IMR-90 (cell line): ENCODE data around the gene TERF2IP. TPM values are rescaled to one million over a fixed set of nuclear protein-coding genes. Genes with fewer than 3 reads are reported as not detected.

Experiments
- ATAC-seq: fragments of 200-7000 bp; cut with Tn5 transposase; 2 replicates; pipeline ENCODE4 v1.9.1; 2020; ENCODE audit warnings: low read depth, mild to moderate bottlenecking, moderate library complexity
- BruUV-seq: library from RNA; stranded (reverse); fragments of 400-500 nt; replicated peaks from 2 replicates; lab custom pipeline; 2021; lab: Mats Ljungman, UMichigan
- CTCF ChIA-PET: fragments of 300-600 bp; formaldehyde crosslinking; extraction: SDS; loops from one replicate; lab custom pipeline; 2021; ENCODE audit warnings: antibody characterized with exemption; lab: Yijun Ruan, JAX
- POLR2A ChIA-PET: fragments of 300-600 bp; sonication (Branson Sonifier 250); formaldehyde crosslinking; loops from one replicate; lab custom pipeline; 2022; ENCODE audit warnings: antibody characterized with exemption; ENCODE audit not compliant: unreplicated experiment; lab: Charles Lee
- DNase-seq: peaks from one replicate; pipeline ENCODE4 v3.0.0; 2013
- H2AFZ ChIP-seq: replicated peaks from 2 replicates; pipeline ENCODE3; 2013; ENCODE audit warnings: low read length, mild to moderate bottlenecking; ENCODE audit not compliant: poor library complexity
- H2AK5ac ChIP-seq: 2 replicates; pipeline ENCODE4 v1.6.1; 2013; ENCODE audit warnings: low read depth, low read length, inconsistent platforms
- H2AK9ac ChIP-seq: replicated peaks from 2 replicates; pipeline ENCODE3; 2013; ENCODE audit warnings: mild to moderate bottlenecking, low read depth, low read length, moderate library complexity; ENCODE audit not compliant: poor library complexity
- H2BK120ac ChIP-seq: 2 replicates; pipeline ENCODE4 v1.6.1; 2013; ENCODE audit warnings: low read depth, low read length, inconsistent platforms
- H2BK15ac ChIP-seq: 3 replicates; pipeline ENCODE4 v1.6.1; 2013; ENCODE audit warnings: low read depth, low read length, inconsistent platforms
- H2BK20ac ChIP-seq: 2 replicates; pipeline ENCODE4 v1.6.1; 2013; ENCODE audit warnings: low read depth, mild to moderate bottlenecking, inconsistent platforms, low read length, moderate library complexity
- H2BK5ac ChIP-seq: 2 replicates; pipeline ENCODE4 v1.6.1; 2013; ENCODE audit warnings: mild to moderate bottlenecking, low read depth, low read length, inconsistent platforms; ENCODE audit not compliant: poor library complexity, severe bottlenecking
- H3K14ac ChIP-seq: replicated peaks from 2 replicates; pipeline ENCODE4 v1.6.1; 2013; ENCODE audit warnings: low read depth, low read length, inconsistent platforms
- H3K18ac ChIP-seq: 2 replicates; pipeline ENCODE4 v1.6.1; 2013; ENCODE audit warnings: low read depth, low read length, control low read depth
- H3K23ac ChIP-seq: 2 replicates; pipeline ENCODE4 v1.6.1; 2013; ENCODE audit warnings: low read depth, low read length, inconsistent platforms
- H3K27ac ChIP-seq: 2 replicates; pipeline ENCODE4 v1.5.1; 2013; ENCODE audit warnings: mild to moderate bottlenecking, control low read depth, low read length; ENCODE audit not compliant: insufficient read depth
- H3K27me3 ChIP-seq: 2 replicates; pipeline ENCODE4 v1.6.1; 2013; ENCODE audit warnings: low read length; ENCODE audit not compliant: control insufficient read depth, insufficient read depth
- H3K36me3 ChIP-seq: 2 replicates; pipeline ENCODE4 v1.6.1; 2013; ENCODE audit warnings: low read length, mixed read lengths; ENCODE audit not compliant: control insufficient read depth, insufficient read depth
- H3K4ac ChIP-seq: 2 replicates; pipeline ENCODE4 v1.6.1; 2013; ENCODE audit warnings: low read depth, low read length, inconsistent platforms
- H3K4me1 ChIP-seq: 2 replicates; pipeline ENCODE4 v1.6.1; 2013; ENCODE audit warnings: low read length, mixed read lengths; ENCODE audit not compliant: control insufficient read depth, insufficient read depth
- H3K4me2 ChIP-seq: 2 replicates; pipeline ENCODE4 v1.6.1; 2013; ENCODE audit warnings: low read depth, mild to moderate bottlenecking, control low read depth, low read length, moderate library complexity
- H3K4me3 ChIP-seq: 2 replicates; pipeline ENCODE4 v1.5.1; 2013; ENCODE audit warnings: low read depth, mild to moderate bottlenecking, control low read depth, low read length, moderate library complexity; ENCODE audit not compliant: insufficient read depth
- H3K56ac ChIP-seq: 2 replicates; pipeline ENCODE4 v1.6.1; 2013; ENCODE audit warnings: low read length, inconsistent platforms; ENCODE audit not compliant: insufficient read depth; ENCODE audit errors: extremely low read depth
- H3K79me1 ChIP-seq, 2 experiments: 2 replicates each; pipeline ENCODE4 v1.6.1; 2013; ENCODE audit warnings: low read length in 2 of 2, inconsistent platforms in 1 of 2, low read depth in 1 of 2
- H3K9ac ChIP-seq: 2 replicates; pipeline ENCODE4 v1.6.1; 2013; ENCODE audit warnings: low read depth, low read length, control low read depth
- H3K9me1 ChIP-seq: 2 replicates; pipeline ENCODE4 v1.6.1; 2013; ENCODE audit warnings: low read length, inconsistent platforms; ENCODE audit not compliant: insufficient read depth
- H3K9me3 ChIP-seq: 2 replicates; pipeline ENCODE4 v1.6.1; 2013; ENCODE audit warnings: low read length; ENCODE audit not compliant: control insufficient read depth, insufficient read depth
- H4K20me1 ChIP-seq: 2 replicates; pipeline ENCODE4 v1.6.1; 2013; ENCODE audit warnings: low read length, inconsistent platforms; ENCODE audit not compliant: insufficient read depth
- H4K5ac ChIP-seq: 2 replicates; pipeline ENCODE4 v1.6.1; 2013; ENCODE audit warnings: mild to moderate bottlenecking, low read depth, low read length, control low read depth
- H4K8ac ChIP-seq, 2 experiments: 2 replicates each; pipeline ENCODE4 v1.6.1; 2013; ENCODE audit warnings: low read depth in 2 of 2, low read length in 2 of 2, control low read depth in 1 of 2, inconsistent platforms in 1 of 2
- H4K91ac ChIP-seq: 2 replicates; pipeline ENCODE4 v1.6.1; 2013; ENCODE audit warnings: low read depth, low read length, inconsistent platforms; ENCODE audit not compliant: insufficient read depth
- CEBPB ChIP-seq: IDR thresholded peaks from 2 replicates; pipeline ENCODE4 v1.6.1; 2012; ENCODE audit warnings: low read depth, low read length, improper control_type of control experiment
- CHD1 ChIP-seq: IDR thresholded peaks from 2 replicates; pipeline ENCODE4 v1.6.1; 2012; ENCODE audit warnings: low read depth, low read length, improper control_type of control experiment
- ELK1 ChIP-seq: fragments of 150-350 bp; IDR thresholded peaks from 2 replicates; pipeline ENCODE4 v1.6.1; 2016; ENCODE audit warnings: low read depth, mild to moderate bottlenecking, low read length, moderate library complexity, borderline replicate concordance
- MXI1 ChIP-seq: IDR thresholded peaks from 2 replicates; pipeline ENCODE4 v1.6.1; 2012; ENCODE audit warnings: low read depth, mild to moderate bottlenecking, low read length, moderate library complexity, borderline replicate concordance
- NFE2L2 ChIP-seq: fragments of 150-350 bp; IDR thresholded peaks from 2 replicates; pipeline ENCODE4 v1.6.1; 2016; ENCODE audit warnings: low read depth, mild to moderate bottlenecking, low read length
- RAD21 ChIP-seq: IDR thresholded peaks from 2 replicates; pipeline ENCODE4 v1.6.1; 2012; ENCODE audit warnings: low read length, improper control_type of control experiment
- RCOR1 ChIP-seq: IDR thresholded peaks from 2 replicates; pipeline ENCODE4 v1.6.1; 2012; ENCODE audit warnings: mild to moderate bottlenecking, low read length, improper control_type of control experiment; ENCODE audit not compliant: insufficient replicate concordance
- RFX5 ChIP-seq: IDR thresholded peaks from 2 replicates; pipeline ENCODE4 v1.8.0; 2012; ENCODE audit warnings: low read depth, mild to moderate bottlenecking, low read length, moderate library complexity
- WGBS, 2 experiments: methylation state at CpG; one replicate each; pipeline versions ENCODE4 v1.1.5 to v1.1.7; 2013; ENCODE audit warnings: missing lambda C conversion rate in 2 of 2; ENCODE audit not compliant: insufficient read length in 1 of 2; ENCODE audit errors: extremely low coverage in 2 of 2; 5-methylcytosine and 5-hydroxymethylcytosine counted together
- dilution Hi-C: fragments of 300-500 bp; cut with HindIII; formaldehyde crosslinking; loops from one replicate; pipeline ENCODE4 v1.14.3; 2018; ENCODE audit warnings: low sequenced_read_pairs; ENCODE audit not compliant: unreplicated experiment
- in situ Hi-C: fragments of 300-500 bp; cut with MboI; formaldehyde crosslinking; loops from 3 replicates; pipeline ENCODE4 v1.14.3; 2019; ENCODE audit warnings: low sequenced_read_pairs, inconsistent platforms, mixed read lengths
- intact Hi-C: fragments of 100-400 bp; cut with micrococcal nuclease; formaldehyde crosslinking; loops from 2 replicates; pipeline ENCODE4 v1.10.0; 2022
- polyA plus RNA-seq, 3 experiments: library from polyadenylated mRNA; depleted of rRNA; stranded (reverse); fragments of >200 nt; gene quantifications; 2 replicates each; pipeline ENCODE4 v1.2.3, GENCODE V29; 2012; ENCODE audit warnings: low replicate concordance in 1 of 3
- total RNA-seq: library from RNA; depleted of rRNA; stranded (reverse); fragments of >200 nt; gene quantifications from 2 replicates; pipeline ENCODE4 v1.2.3, GENCODE V29; 2012
- TF ChIP-seq, protein P1 (sequence below): fragments of 150-350 bp; IDR thresholded peaks from 2 replicates; pipeline ENCODE4 v1.6.1; 2017; ENCODE audit warnings: mild to moderate bottlenecking, antibody characterized with exemption, low read length, low read depth
- TF ChIP-seq, protein P2 (sequence below): conservative IDR thresholded peaks from 2 replicates; pipeline ENCODE4 v1.5.1; 2012; ENCODE audit warnings: mild to moderate bottlenecking, low read depth, low read length, improper control_type of control experiment

The TERF2IP gene
- total and polyA plus RNA-seq, 2 of the 4 experiments (the other 2 are of a cell fraction) = 15.4 to 32.5 TPM

GRCh38 chr16:75644240-75645012 is 3.1 kb upstream of the TERF2IP start:
- Histone ChIP-seq H4K20me1 (peaks cover 25% of the 10 kb centered on the region), H3K9me3 (no peaks in the 10 kb centered on the region), H4K8ac (no peak overlapping the region), H2AFZ (no peak overlapping the region), H2BK5ac (no peak overlapping the region), H2BK15ac (no peak overlapping the region), H3K9ac (no peak overlapping the region), H3K4me3 (no peak overlapping the region), H3K27me3 (no peaks in the 10 kb centered on the region), H3K14ac (no peak overlapping the region), H3K18ac (no peak overlapping the region), H3K4me1 (peaks cover 10% of the 10 kb centered on the region; the same call in 1 of the 2 replicates), H4K91ac (no peak overlapping the region), H4K5ac (no peak overlapping the region), H3K4me2 (no peak overlapping the region), H2AK5ac (no peak overlapping the region), H3K4ac (no peak overlapping the region), H3K23ac (no peak overlapping the region), H3K79me1 (peaks cover 24 to 55% of the 10 kb centered on the region in 2 experiments), H2AK9ac (no peak overlapping the region), H3K36me3 (peaks cover 28% of the 10 kb centered on the region), H3K9me1 (0 out of 2 replicates have a peak, but pooled peaks cover 2% of the 10 kb centered on the region), H2BK120ac (no peak overlapping the region), H3K27ac (no peak overlapping the region), H2BK20ac (no peak overlapping the region), H3K56ac (no peak overlapping the region)
- TF ChIP-seq, protein P1, sequence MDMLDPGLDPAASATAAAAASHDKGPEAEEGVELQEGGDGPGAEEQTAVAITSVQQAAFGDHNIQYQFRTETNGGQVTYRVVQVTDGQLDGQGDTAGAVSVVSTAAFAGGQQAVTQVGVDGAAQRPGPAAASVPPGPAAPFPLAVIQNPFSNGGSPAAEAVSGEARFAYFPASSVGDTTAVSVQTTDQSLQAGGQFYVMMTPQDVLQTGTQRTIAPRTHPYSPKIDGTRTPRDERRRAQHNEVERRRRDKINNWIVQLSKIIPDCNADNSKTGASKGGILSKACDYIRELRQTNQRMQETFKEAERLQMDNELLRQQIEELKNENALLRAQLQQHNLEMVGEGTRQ = no peak
- TF ChIP-seq RFX5 (no peak), ELK1 (no peak), NFE2L2 (no peak), CHD1 (no peak), RAD21 (no peak), MXI1 (no peak), CEBPB (no peak), RCOR1 (no peak)
- TF ChIP-seq, protein P2, sequence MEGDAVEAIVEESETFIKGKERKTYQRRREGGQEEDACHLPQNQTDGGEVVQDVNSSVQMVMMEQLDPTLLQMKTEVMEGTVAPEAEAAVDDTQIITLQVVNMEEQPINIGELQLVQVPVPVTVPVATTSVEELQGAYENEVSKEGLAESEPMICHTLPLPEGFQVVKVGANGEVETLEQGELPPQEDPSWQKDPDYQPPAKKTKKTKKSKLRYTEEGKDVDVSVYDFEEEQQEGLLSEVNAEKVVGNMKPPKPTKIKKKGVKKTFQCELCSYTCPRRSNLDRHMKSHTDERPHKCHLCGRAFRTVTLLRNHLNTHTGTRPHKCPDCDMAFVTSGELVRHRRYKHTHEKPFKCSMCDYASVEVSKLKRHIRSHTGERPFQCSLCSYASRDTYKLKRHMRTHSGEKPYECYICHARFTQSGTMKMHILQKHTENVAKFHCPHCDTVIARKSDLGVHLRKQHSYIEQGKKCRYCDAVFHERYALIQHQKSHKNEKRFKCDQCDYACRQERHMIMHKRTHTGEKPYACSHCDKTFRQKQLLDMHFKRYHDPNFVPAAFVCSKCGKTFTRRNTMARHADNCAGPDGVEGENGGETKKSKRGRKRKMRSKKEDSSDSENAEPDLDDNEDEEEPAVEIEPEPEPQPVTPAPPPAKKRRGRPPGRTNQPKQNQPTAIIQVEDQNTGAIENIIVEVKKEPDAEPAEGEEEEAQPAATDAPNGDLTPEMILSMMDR = no peak
- ATAC-seq = no peak
- ChIA-PET POLR2A (no interaction called here), CTCF (no interaction called here)
- WGBS, 2 experiments = 100% methylated on average over 2 of the region's 7 CpGs; no CpG with 5 or more reads in 1 of the 2 experiments
- dilution Hi-C loops = no loop called here
- intact Hi-C loops = loop anchor here (10.0 kb wide), 1 partner anchor 1530 kb away; no protein-coding TSS in a partner anchor
- in situ Hi-C loops = loop anchor here (10.0 kb wide), 1 partner anchor 120 kb away; no protein-coding TSS in a partner anchor
- no TSS peak for BruUV-seq
- DNase-seq = no peak
